Neural crest cell (in vitro differentiated cells): Measurements from ENCODE around the gene EVL. TPM values are rescaled to one million over a fixed set of nuclear protein-coding genes. Genes with fewer than 3 reads are reported as not detected.

Experiments used
- DNase-seq: peaks from one replicate; pipeline ENCODE4 v3.0.0; 2021; ENCODE audit warnings: low read depth, mixed read lengths, low spot score
- H3K27ac Mint-ChIP-seq: one replicate; pipeline ENCODE4 v1.8.0; 2021; ENCODE audit warnings: mild to moderate bottlenecking, mixed read lengths; ENCODE audit not compliant: unreplicated experiment
- H3K27me3 Mint-ChIP-seq: 2 replicates; pipeline ENCODE4 v1.8.0; 2021; ENCODE audit warnings: low read depth, mild to moderate bottlenecking, mixed read lengths
- H3K36me3 Mint-ChIP-seq: 2 replicates; pipeline ENCODE4 v1.8.0; 2021; ENCODE audit warnings: low read depth, mild to moderate bottlenecking, mixed read lengths
- H3K4me1 Mint-ChIP-seq: 2 replicates; pipeline ENCODE4 v1.8.0; 2021; ENCODE audit warnings: mixed read lengths
- H3K4me3 Mint-ChIP-seq: one replicate; pipeline ENCODE4 v1.8.0; 2021; ENCODE audit warnings: mild to moderate bottlenecking, mixed read lengths
- H3K9me3 Mint-ChIP-seq: 2 replicates; pipeline ENCODE4 v1.8.0; 2021; ENCODE audit warnings: mixed read lengths
- total RNA-seq: library from RNA; stranded (reverse); gene quantifications from 2 replicates; pipeline ENCODE4 v1.2.1, GENCODE V29; 2021
- TF ChIP-seq, protein P1 (sequence below): fragments of 200-600 bp; sonication (generic); conservative IDR thresholded peaks from 2 replicates; pipeline ENCODE4 v1.5.0; 2021; ENCODE audit warnings: antibody characterized with exemption, mild to moderate bottlenecking

Gene EVL
- total RNA-seq, 1 donor from 2014 or later = 218 TPM

DNA sequence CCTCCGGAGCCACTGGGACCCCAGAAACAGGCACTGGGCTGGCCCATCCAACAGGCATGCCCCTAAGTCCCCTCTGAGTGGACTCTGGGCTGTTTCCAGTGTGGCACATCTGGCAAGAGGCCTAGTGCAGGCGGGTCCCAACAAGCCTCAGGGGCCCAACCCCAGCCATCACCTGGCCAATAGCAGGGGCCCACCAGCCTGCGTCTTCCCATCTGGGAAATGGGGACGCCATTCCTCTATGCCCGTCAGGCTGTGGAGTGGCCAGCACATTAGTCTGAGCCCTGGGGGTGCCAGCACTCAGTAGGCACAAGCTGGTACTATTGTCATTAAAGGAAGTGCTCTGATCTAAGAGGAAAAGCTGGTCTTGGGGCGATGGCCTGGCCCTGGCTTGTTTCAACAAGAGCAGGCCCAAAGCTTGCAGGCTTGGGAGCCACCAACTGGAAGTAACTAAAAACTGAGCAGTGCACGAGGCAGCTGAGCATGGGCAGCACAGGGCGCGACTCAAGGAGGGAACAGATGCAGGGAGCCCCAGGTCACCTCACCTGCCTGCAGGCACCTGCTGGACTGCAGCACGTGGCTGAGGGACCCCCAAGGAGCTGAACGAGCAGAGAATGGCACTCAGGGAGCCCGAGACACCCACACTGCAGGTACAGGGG lies 85.8 kb downstream of the EVL start:
- DNase-seq = no peak
- Mint-ChIP-seq H3K4me1 (no peaks in the 10 kb centered on the region), H3K9me3 (peaks cover 5% of the 10 kb centered on the region), H3K36me3 (peaks cover 4% of the 10 kb centered on the region), H3K4me3 (peak overlapping the region; percentile 25), H3K27ac (peak overlapping the region; percentile 43), H3K27me3 (peaks cover 24% of the 10 kb centered on the region)
- TF ChIP-seq, protein P1, sequence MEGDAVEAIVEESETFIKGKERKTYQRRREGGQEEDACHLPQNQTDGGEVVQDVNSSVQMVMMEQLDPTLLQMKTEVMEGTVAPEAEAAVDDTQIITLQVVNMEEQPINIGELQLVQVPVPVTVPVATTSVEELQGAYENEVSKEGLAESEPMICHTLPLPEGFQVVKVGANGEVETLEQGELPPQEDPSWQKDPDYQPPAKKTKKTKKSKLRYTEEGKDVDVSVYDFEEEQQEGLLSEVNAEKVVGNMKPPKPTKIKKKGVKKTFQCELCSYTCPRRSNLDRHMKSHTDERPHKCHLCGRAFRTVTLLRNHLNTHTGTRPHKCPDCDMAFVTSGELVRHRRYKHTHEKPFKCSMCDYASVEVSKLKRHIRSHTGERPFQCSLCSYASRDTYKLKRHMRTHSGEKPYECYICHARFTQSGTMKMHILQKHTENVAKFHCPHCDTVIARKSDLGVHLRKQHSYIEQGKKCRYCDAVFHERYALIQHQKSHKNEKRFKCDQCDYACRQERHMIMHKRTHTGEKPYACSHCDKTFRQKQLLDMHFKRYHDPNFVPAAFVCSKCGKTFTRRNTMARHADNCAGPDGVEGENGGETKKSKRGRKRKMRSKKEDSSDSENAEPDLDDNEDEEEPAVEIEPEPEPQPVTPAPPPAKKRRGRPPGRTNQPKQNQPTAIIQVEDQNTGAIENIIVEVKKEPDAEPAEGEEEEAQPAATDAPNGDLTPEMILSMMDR = no peak

DNA sequence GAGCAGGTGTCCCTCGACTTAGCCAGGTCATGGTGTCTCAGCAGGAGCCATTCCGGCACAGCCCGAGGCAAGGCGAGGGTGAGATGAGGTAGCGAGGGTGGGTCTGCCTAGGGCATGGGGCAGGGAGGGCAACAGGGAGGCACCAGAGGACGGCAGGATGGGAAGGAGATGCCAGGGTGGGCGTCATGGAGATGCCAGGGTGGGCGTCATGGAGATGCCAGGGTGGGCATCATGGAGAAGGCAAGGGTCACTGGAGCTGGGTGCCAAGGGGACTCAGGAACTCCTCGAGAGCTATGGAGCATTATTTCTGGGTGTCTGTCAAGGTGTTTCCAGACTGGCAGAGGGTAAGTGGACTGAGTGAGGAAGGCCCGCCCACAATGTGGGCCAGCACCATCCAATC lies 86.9 kb downstream of the EVL start:
- H3K27me3 Mint-ChIP-seq = peaks cover 34% of the 10 kb centered on the region
- H3K9me3 Mint-ChIP-seq = peaks cover 5% of the 10 kb centered on the region
- H3K27ac Mint-ChIP-seq = no peak overlapping the region
- no peaks in the 10 kb centered on the region for H3K4me1 Mint-ChIP-seq
- H3K36me3 Mint-ChIP-seq = peaks cover 4% of the 10 kb centered on the region
- no peak for DNase-seq
- TF ChIP-seq, protein P1 = no peak
- H3K4me3 Mint-ChIP-seq = no peak overlapping the region

DNA sequence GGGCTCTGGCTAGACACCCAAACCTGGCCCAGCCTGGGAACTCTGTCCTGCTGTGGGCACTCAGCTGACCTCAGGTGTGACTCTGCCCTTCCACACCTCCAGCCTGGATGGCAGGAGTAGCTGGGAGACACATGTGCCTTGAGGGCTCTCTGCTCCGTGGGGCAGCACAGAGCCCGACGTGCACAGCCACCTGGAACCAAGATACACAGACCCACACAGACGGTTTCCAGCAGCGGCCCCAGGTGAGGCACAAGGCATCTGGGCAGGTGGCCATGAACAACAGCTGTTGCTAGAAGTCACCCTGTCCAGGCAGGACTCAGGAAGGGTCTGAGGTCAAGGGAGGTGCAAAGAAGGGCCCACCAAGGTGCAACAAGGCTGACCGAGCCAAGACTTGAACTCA lies 88.3 kb downstream of the EVL start:
- Mint-ChIP-seq H3K27ac (no peak overlapping the region), H3K9me3 (peaks cover 5% of the 10 kb centered on the region), H3K4me1 (no peaks in the 10 kb centered on the region), H3K4me3 (no peak overlapping the region), H3K36me3 (peaks cover 4% of the 10 kb centered on the region), H3K27me3 (peaks cover 49% of the 10 kb centered on the region)
- TF ChIP-seq, protein P1 = no peak
- DNase-seq = no peak

DNA sequence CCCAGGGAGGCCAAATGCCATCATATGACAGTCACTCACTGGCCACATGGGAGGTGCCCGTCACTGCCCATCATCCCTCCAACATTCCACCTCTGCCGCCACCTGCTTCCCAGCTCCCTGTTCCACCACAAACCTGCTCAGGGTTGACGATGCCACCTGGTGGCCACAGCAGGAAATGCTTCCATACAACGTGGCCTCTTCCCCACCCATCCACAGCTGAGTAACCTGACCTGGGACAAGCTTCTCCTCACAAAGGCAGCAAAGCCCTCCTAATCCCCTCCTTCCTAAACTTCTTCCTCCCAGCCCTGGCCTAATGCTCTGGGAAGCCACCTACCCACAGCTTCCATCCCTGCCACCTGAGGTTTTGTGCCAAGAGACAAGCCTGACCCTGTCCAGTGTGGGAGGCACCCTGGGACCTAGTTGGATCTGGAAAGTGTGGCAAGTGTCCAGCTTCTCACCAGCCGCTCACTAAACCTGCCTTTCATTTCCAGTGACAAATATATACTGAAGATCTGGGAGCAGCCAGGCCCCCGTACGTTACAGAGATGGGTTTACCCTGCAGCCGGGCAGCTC lies 89.9 kb downstream of the EVL start:
- H3K27me3 Mint-ChIP-seq = peaks cover 56% of the 10 kb centered on the region
- H3K9me3 Mint-ChIP-seq = peaks cover 5% of the 10 kb centered on the region
- TF ChIP-seq, protein P1 = peak; percentile 72
- peaks cover 4% of the 10 kb centered on the region for H3K36me3 Mint-ChIP-seq
- no peak overlapping the region for H3K27ac Mint-ChIP-seq
- H3K4me1 Mint-ChIP-seq = no peaks in the 10 kb centered on the region
- peak overlapping the region; percentile 60 for H3K4me3 Mint-ChIP-seq
- DNase-seq = peak; percentile 34

DNA sequence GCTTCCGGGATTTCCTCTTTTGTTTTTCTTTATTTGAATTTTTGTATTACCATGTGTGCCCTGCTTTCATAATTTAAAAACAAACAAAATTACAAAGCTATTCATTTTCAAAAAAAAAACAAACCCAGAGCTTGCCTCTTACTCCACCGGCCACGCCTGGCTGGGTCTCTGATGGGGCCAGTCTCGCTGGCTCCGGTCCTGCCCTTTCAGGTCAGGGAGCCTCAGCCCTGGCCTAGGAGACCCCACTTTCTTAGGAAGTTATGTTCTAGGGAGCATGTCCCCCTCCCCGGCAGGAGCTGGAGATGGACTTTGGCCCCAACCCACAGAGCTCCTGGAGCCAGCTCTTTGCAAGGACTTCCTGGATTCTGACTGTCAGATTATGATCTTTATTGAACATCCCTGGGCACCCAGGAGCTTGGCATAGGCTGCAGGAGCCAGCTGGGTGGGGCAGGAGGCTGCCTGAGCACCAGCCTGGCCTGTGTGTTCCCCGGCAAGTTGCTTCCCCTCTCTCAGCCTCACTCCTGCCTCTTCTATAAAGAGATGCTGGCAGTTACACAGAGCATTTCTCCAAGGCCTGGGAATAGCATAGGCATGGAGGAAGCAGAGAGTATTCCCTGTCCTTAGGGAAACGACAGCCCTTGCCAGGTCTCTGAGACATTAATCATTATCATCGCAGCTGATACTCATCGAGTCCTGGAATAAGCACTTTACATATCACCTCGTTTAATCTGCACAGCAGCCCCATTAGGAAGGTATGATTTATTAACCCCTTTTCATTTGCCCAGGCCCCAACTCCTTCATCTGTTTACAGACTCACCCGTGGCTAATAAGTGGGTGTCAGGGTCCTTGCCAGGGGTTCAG lies 90.8 kb downstream of the EVL start:
- H3K36me3 Mint-ChIP-seq = peaks cover 4% of the 10 kb centered on the region
- peaks cover 64% of the 10 kb centered on the region for H3K27me3 Mint-ChIP-seq
- no peak overlapping the region for H3K27ac Mint-ChIP-seq
- peaks cover 5% of the 10 kb centered on the region for H3K9me3 Mint-ChIP-seq
- no peaks in the 10 kb centered on the region for H3K4me1 Mint-ChIP-seq
- no peak overlapping the region for H3K4me3 Mint-ChIP-seq
- DNase-seq = no peak
- TF ChIP-seq, protein P1 = no peak
